ENCODE data around the gene GADL1. TPM values are rescaled to one million over a fixed set of nuclear protein-coding genes. Genes with fewer than 3 reads are reported as not detected.

GADL1 gene
- polyA plus RNA-seq, 3 donors from 2014 or later, result not detected

GRCh38 chr3:30912301-30912700, 17.8 kb upstream of the GADL1 start:
- H3K36me3 Mint-ChIP-seq, result no peaks in the 10 kb centered on the region
- no peaks in the 10 kb centered on the region for H3K4me1 Mint-ChIP-seq
- no peak for DNase-seq
- H3K27me3 Mint-ChIP-seq (ENCODE audit: low read depth in 3 of 3), result peaks cover 0 to 2% (median 0%) of the 10 kb centered on the region in 3 donors
- H3K27ac Mint-ChIP-seq, result no peak overlapping the region
- H3K4me3 Mint-ChIP-seq, result no peak overlapping the region
- H3K9me3 Mint-ChIP-seq, result no peaks in the 10 kb centered on the region

GRCh38 chr3:30908456-30909037, 14.1 kb upstream of the GADL1 start:
- Mint-ChIP-seq H3K9me3 (peaks cover 0 to 2% (median 0%) of the 10 kb centered on the region in 6 donors), H3K27me3 (ENCODE audit: low read depth in 3 of 3) (peaks cover 0 to 5% (median 0%) of the 10 kb centered on the region in 3 donors), H3K27ac (no peak overlapping the region), H3K36me3 (no peaks in the 10 kb centered on the region), H3K4me3 (no peak overlapping the region), H3K4me1 (no peaks in the 10 kb centered on the region)
- DNase-seq, result no peak

DNA sequence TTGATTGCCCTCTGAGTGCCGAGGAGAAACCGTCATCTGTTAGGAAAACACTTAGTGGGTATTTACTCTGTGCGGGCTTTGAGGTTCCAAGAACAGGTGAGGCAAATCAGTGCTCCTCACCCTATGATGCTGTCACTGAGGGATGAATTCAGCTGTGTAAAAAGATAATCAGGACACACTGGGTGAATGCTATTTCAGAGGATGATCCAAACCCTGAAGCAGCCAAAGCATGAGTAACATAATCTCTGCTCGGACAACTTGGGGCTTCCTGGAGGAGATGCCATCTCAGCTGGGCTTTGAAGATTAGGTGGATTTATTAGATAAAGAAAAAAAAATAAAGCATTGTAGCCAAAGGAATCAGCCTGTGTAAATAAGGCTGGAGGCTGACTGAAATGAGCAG, 10.5 kb upstream of the GADL1 start:
- Mint-ChIP-seq H3K27ac (no peak overlapping the region), H3K9me3 (peaks cover 0 to 2% (median 0%) of the 10 kb centered on the region in 6 donors), H3K36me3 (no peaks in the 10 kb centered on the region), H3K4me3 (no peak overlapping the region), H3K4me1 (no peaks in the 10 kb centered on the region), H3K27me3 (ENCODE audit: low read depth in 3 of 3) (peaks cover 0 to 3% (median 3%) of the 10 kb centered on the region in 3 donors)
- no peak for DNase-seq

- peaks cover 7 to 17% of the 10 kb centered on the region in 2 donors for H3K4me1 Mint-ChIP-seq
- H3K9me3 Mint-ChIP-seq, result no peaks in the 10 kb centered on the region
- H3K4me3 Mint-ChIP-seq, result peak overlapping the region in 3 of 5 donors; percentile 12 to 59 (median 55)
- no peak overlapping the region for H3K27ac Mint-ChIP-seq
- no peak for DNase-seq
- H3K36me3 Mint-ChIP-seq, result no peaks in the 10 kb centered on the region
- H3K27me3 Mint-ChIP-seq (ENCODE audit: low read depth in 3 of 3), result peaks cover 4 to 19% (median 13%) of the 10 kb centered on the region in 3 donors
Measured at GRCh38 chr3:30895329-30895728, 868 bp upstream of the GADL1 start.

GRCh38 chr3:30893678-30894325, 659 bp downstream of the GADL1 start:
- DNase-seq, result no peak
- Mint-ChIP-seq H3K9me3 (no peaks in the 10 kb centered on the region), H3K4me3 (peak overlapping the region in 3 of 5 donors; percentile 5 to 59 (median 49)), H3K4me1 (peaks cover 7 to 19% of the 10 kb centered on the region in 2 donors), H3K27ac (no peak overlapping the region), H3K27me3 (ENCODE audit: low read depth in 3 of 3) (peaks cover 4 to 19% (median 17%) of the 10 kb centered on the region in 3 donors), H3K36me3 (peaks cover 0 to 3% (median 0%) of the 10 kb centered on the region in 3 donors)

DNA sequence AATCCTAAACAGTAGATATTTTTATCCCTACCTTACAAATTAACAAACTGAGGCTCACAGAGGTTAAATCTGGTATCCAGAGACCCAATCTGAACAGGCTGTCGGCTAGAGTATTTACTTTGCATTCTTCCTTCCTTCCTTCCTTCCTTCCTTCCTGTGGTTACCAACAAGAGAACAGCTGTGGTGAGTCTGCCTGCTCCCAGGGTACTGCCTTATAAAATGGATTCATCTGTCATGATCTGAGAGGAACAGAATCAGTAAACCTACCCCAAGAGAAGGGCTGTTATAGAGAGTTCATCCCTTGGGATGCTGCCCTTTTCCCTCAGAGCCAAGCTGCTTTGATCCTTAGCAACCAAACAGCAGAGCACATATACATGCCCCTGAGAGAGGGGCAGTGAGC, 3.6 kb downstream of the GADL1 start:
- peaks cover 0 to 19% (median 19%) of the 10 kb centered on the region in 3 donors for H3K27me3 Mint-ChIP-seq (ENCODE audit: low read depth in 3 of 3)

DNA sequence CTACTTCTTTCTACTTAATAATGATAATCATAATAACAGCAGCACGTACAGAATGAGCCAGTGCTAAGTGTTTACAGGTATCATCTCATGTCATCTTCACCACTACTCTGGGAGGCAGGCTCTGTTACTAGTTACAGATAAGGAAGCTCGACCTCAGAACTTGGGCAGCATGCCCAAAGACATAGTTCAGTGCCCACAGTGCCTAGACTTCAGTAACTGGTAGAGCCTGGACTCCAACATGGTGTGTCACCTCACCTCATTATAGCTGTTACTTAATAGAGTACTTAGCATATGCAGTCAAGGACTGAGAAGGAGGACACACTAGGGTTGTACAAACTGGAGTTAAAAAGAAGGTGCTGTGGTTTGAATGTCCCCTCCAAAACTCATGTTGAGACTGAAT, 7.6 kb downstream of the GADL1 start:
- peaks cover 0 to 3% (median 0%) of the 10 kb centered on the region in 3 donors for H3K36me3 Mint-ChIP-seq
- no peak overlapping the region for H3K27ac Mint-ChIP-seq
- DNase-seq, result no peak
- H3K4me1 Mint-ChIP-seq, result peaks cover 7 to 12% of the 10 kb centered on the region in 2 donors
- no peak overlapping the region for H3K4me3 Mint-ChIP-seq
- H3K9me3 Mint-ChIP-seq, result peaks cover 0 to 11% (median 0%) of the 10 kb centered on the region in 6 donors
- peaks cover 2 to 13% (median 10%) of the 10 kb centered on the region in 3 donors for H3K27me3 Mint-ChIP-seq (ENCODE audit: low read depth in 3 of 3)

More for the DNA sequence above, 3.6 kb downstream of the GADL1 start:
- H3K27ac Mint-ChIP-seq, result no peak overlapping the region
- H3K9me3 Mint-ChIP-seq, result peaks cover 0 to 6% (median 0%) of the 10 kb centered on the region in 6 donors
- H3K4me1 Mint-ChIP-seq, result peaks cover 7 to 19% of the 10 kb centered on the region in 2 donors
- H3K36me3 Mint-ChIP-seq, result peaks cover 0 to 3% (median 0%) of the 10 kb centered on the region in 3 donors
- no peak overlapping the region for H3K4me3 Mint-ChIP-seq
- DNase-seq, result no peak

DNA sequence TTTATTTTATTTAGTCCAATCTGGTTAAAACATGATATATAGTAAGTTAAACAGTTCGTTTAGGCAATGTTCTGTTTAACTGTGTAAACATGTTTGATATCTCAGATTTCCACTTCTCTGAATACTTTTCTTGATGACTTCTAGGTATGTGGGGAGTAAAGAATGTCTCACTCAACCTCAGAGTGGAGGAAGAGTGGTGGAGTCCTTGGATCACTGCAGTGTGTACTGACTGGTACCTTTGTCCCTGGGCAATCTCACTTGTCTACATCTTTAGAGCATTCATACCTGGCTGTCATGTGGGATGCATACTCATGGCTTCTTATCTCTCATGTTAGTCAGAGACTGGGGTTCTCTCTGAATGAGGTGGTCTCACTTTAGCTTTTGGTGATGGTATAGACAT, 15.6 kb downstream of the GADL1 start:
- no peak for DNase-seq

GRCh38 chr3:30875505-30875904, 19.0 kb downstream of the GADL1 start:
- peaks cover 0 to 3% (median under 1%) of the 10 kb centered on the region in 6 donors for H3K9me3 Mint-ChIP-seq
- no peaks in the 10 kb centered on the region for H3K4me1 Mint-ChIP-seq
- DNase-seq, result no peak
- H3K4me3 Mint-ChIP-seq, result no peak overlapping the region
- H3K27ac Mint-ChIP-seq, result no peak overlapping the region
- H3K27me3 Mint-ChIP-seq (ENCODE audit: low read depth in 3 of 3), result peaks cover 0 to 2% (median 0%) of the 10 kb centered on the region in 3 donors
- no peaks in the 10 kb centered on the region for H3K36me3 Mint-ChIP-seq

More for the DNA sequence above, 15.6 kb downstream of the GADL1 start:
- Mint-ChIP-seq H3K9me3 (peaks cover 0 to 5% (median under 1%) of the 10 kb centered on the region in 6 donors), H3K36me3 (no peaks in the 10 kb centered on the region), H3K27me3 (ENCODE audit: low read depth in 3 of 3) (peaks cover 0 to 2% (median 2%) of the 10 kb centered on the region in 3 donors), H3K4me3 (no peak overlapping the region), H3K27ac (no peak overlapping the region), H3K4me1 (no peaks in the 10 kb centered on the region)

DNA sequence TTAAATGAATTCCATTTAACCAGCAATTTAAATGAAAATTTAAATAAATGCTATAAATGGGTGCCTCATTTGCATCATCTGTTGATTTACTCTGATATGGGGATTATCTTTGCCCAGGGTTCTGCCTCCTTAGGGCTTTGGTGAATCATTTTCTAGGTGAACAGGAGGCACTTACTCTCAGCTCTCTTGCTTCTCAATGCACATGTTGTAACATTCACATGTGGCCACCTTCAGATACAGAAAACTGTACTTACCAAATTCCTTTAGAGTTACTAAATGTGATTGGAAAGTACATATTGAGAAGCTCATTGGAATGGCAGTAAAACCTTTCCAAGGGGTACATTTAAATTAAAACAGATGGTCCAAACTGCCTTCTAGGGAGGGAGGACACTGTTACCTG, 20.8 kb downstream of the GADL1 start:
- Mint-ChIP-seq H3K4me3 (no peak overlapping the region), H3K36me3 (no peaks in the 10 kb centered on the region), H3K27ac (no peak overlapping the region), H3K9me3 (peaks cover 0 to 1% (median 0%) of the 10 kb centered on the region in 6 donors), H3K4me1 (no peaks in the 10 kb centered on the region), H3K27me3 (ENCODE audit: low read depth in 3 of 3) (peaks cover 0 to 2% (median 0%) of the 10 kb centered on the region in 3 donors)
- DNase-seq, result no peak

DNA sequence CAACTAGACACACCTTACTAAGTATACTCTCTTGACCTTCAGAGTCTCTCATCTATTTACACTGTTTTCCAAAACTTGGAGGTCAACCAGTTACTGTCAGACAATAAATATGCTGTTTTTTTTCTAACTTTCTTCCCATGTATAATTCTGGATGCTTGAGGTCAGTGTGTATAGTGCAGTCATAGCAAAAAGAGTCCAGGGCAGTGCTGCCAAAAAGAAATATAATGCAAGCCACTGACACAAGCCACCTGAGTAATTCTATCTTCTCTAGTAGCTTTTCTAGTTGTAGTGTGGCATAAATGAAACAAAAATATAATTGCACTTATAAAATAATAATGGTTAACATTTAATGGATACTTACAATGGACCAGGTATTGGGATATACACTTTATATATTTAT, 21.6 kb downstream of the GADL1 start:
- H3K9me3 Mint-ChIP-seq, result peaks cover 0 to 1% (median 0%) of the 10 kb centered on the region in 6 donors
- H3K36me3 Mint-ChIP-seq, result no peaks in the 10 kb centered on the region
- peaks cover 0 to 2% (median 0%) of the 10 kb centered on the region in 3 donors for H3K27me3 Mint-ChIP-seq (ENCODE audit: low read depth in 3 of 3)
- no peaks in the 10 kb centered on the region for H3K4me1 Mint-ChIP-seq
- H3K27ac Mint-ChIP-seq, result no peak overlapping the region
- DNase-seq, result no peak
- no peak overlapping the region for H3K4me3 Mint-ChIP-seq

DNA sequence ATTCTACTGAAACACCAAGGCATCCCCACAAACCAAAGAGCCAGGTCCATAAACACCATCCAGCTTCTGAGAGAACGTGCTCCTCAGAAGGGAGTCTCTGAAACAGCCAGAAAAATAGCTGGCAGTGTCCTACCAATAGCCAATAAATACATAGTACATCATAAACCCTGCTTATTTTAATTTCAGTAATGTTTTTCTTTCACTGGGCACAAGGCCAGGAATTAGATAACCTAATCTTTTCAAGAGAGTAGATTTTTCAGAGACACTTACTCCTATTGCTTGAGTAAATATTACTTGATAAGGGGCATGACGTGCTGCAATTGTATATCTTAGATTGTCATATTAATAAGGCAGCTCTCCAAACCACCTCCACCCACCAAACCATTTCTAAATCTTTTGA, 22.7 kb downstream of the GADL1 start:
- no peak overlapping the region for H3K27ac Mint-ChIP-seq
- peaks cover 0 to 1% (median 0%) of the 10 kb centered on the region in 6 donors for H3K9me3 Mint-ChIP-seq
- no peak overlapping the region for H3K4me3 Mint-ChIP-seq
- H3K27me3 Mint-ChIP-seq (ENCODE audit: low read depth in 3 of 3), result peaks cover 0 to 4% (median 0%) of the 10 kb centered on the region in 3 donors
- DNase-seq, result no peak
- no peaks in the 10 kb centered on the region for H3K36me3 Mint-ChIP-seq
- no peaks in the 10 kb centered on the region for H3K4me1 Mint-ChIP-seq

DNA sequence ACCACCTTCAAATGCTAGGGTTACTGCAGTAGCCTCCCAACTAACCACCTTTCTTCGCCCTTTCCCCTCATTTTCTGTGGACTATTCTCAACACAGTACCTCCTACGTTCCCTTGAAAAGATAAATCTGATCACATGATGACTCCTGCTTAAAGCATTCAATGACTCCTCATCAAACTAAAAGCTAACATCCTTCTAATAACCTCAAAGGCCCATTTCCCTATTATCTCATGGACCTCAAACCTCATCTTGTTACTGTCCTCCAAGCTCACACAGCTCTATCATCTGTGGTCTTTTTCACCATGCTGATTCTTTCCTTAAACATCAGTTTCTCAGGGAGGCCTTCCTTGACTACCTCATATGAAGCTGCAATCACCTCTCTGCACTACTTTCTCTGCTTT, 29.6 kb downstream of the GADL1 start:
- no peak overlapping the region for H3K27ac Mint-ChIP-seq
- H3K27me3 Mint-ChIP-seq (ENCODE audit: low read depth in 3 of 3), result peaks cover 0 to 10% (median 1%) of the 10 kb centered on the region in 3 donors
- no peak for DNase-seq
- no peaks in the 10 kb centered on the region for H3K4me1 Mint-ChIP-seq
- peaks cover 0 to 1% (median 0%) of the 10 kb centered on the region in 6 donors for H3K9me3 Mint-ChIP-seq
- peaks cover 0 to 4% (median 0%) of the 10 kb centered on the region in 3 donors for H3K36me3 Mint-ChIP-seq
- H3K4me3 Mint-ChIP-seq, result no peak overlapping the region

DNA sequence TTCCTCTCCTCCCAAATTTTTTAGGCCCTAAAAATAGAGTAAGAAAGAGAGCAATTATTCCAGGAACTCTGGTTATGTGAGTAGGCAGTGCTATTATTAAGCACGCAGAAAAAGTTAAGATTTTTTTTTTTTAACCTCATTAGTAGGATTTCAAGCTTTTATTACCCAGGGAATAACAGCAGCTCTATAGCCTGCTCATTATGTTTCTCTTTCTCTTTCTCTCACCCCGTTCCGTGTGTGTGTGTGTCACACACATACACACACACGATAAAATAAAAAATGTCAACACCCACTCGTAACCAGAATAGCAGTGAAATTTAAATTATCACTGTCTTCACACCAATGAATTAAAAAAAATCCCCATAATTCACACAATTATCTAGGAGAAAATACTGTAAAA, 30.3 kb downstream of the GADL1 start:
- Mint-ChIP-seq H3K9me3 (peaks cover 0 to 1% (median 0%) of the 10 kb centered on the region in 6 donors), H3K4me1 (no peaks in the 10 kb centered on the region), H3K27ac (peak overlapping the region in 1 of 6 donors; percentile 22), H3K27me3 (ENCODE audit: low read depth in 3 of 3) (peaks cover 0 to 10% (median 1%) of the 10 kb centered on the region in 3 donors), H3K4me3 (no peak overlapping the region), H3K36me3 (peaks cover 0 to 4% (median 0%) of the 10 kb centered on the region in 3 donors)
- no peak for DNase-seq

Data from immature natural killer cell (primary cell).